SK-N-DZ (cell line): ENCODE results near the gene MAMDC2.

Source experiments
- DNase-seq: peaks from one replicate; pipeline ENCODE4 v3.0.0-alpha.2; 2015; ENCODE audit warnings: low spot score

MAMDC2 gene

DNA sequence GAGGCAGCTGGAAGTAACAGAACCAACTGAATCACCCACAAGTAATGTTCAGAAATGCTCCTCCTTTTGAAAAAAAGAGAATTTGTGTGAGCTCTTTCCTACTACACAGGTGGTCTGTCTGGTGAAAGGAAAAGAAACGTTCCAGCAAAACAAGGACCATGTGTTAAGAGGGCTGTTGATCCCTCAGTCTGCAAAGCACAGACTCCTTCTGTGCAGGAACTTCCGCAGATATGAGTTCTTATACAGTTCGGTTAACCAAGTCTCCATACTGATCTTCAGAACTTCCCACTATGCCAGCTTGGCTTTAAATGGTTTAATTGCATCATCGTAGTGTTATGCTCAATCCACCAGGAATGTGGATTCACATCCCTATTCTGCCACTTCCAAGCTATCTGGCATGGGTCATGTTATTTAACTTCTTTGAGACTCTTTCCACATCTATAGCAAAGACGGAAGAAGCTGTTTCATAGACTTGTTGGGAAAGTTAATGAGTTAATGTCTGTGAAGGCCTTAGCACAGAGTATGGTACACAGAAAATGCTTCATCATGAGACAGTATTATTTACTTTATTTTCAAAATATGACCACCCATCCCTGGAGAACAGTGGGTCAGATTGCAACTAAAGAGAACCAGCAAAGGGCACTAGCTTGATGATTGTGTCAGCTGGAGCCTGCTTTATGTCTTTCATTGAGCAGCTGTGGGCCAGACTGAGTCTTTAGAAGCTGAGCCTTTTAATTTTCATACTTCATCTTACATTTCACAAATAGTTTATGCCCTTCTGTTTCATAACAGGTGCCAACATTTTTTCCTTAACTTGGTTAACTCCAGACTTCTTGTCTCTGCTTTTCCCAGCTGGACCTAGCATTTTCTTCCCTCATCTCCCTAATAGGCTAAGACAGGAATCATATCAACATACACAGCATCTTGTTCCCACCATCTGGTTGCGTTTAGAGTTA, 89.9 kb downstream of the MAMDC2 start:
- DNase-seq, result peak; percentile 100

DNA sequence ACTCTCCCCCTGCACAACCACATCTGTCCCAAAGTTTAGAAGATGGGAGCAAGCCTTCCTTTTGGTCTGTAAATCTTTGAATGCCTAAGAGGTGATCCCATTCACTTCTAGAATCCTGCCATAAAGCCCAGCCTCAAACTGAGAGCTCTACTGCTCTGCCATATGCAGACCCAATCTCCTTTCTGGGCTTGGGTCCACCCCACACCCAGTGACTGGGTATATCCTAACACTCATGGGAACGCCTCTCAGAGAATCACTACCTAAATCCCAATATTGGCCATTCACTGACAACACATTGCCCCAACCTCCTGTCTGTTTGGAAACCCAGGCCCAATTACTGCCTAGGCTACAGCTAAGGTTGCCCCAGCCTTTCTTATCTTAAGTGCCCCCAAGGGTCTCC, 90.7 kb downstream of the MAMDC2 start:
- no peak for DNase-seq

GRCh38 chr9:70135176-70135575, 91.5 kb downstream of the MAMDC2 start:
- DNase-seq, result peak; percentile 65

DNA sequence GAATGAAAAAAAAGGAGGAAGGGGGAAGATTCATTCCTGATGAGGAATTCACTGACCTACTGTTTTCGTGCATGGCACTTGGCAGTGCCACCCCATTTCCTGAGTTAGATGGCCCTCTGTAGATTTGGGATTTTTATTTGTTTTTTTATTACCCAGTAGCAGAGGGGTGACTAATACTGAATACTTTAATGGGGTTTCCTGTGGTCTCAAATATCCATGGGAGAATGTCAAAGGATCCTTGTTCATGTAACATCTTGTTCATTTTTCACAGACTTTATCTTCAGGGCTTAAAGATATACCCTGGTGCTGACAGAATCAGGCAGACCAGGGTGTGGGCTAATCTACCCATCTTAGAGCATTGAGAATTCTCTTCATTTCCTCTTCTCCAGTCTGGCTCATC, 93.0 kb downstream of the MAMDC2 start:
- no peak for DNase-seq

- DNase-seq, result no peak
These were observed 93.9 kb downstream of the MAMDC2 start for GRCh38 chr9:70137577-70137976.

GRCh38 chr9:70142101-70142500, 98.5 kb downstream of the MAMDC2 start:
- no peak for DNase-seq

GRCh38 chr9:70143394-70144130, 99.9 kb downstream of the MAMDC2 start:
- no peak for DNase-seq

DNA sequence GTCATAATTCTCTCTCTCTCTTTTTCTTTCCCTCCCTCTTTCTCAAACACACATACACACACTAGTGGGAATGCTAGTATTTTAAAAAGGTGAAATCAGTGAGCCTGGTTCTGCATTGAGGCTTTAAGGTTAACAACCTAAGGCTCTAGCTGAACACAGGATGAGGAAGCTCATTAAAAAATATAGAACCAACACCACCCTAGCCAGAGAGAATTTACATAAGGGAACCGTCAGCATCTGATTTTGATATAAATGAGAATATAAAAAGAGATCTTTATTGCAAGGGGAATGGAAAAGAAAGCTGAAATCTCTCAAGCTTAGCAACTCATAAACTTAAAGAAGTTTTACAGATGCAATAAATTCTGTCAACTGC, 100.5 kb downstream of the MAMDC2 start:
- no peak for DNase-seq

DNA sequence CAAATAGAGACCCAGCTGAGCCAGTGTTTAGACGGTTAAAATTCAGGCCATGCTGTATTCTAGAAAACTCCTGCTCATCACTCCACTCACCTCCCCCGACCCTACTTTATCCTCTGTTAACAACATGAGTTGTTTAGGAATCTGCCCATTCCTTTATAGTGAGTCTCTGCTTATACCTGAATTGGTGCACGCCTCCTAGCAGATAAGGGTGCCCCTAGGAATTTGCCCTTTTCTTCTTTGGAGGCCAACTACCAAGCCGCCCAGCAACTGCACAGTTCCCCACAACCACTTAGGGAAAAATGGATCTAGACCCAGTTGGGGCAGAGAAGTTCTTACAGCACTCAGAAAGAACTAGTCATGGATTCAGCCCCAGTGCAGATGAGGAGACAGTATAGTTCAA, 102.3 kb downstream of the MAMDC2 start:
- no peak for DNase-seq

DNA sequence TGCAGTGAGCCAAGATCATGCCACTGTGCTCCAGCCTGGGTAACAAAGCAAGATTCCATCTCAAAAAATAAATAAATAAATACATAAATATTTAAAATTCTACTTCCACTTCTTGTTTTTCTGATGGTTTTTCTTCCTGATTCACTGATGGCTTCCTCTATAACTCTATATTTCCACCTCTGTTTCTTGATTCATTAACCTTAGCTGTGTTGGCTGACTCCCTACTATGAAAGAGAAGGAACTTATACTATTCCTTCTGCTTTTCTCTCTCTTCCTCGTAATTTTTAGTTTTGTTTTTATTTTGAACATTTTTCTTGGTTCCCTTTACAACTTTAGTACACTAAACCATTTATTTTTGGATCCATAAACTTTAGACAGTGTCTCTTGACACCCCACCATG, 103.5 kb downstream of the MAMDC2 start:
- no peak for DNase-seq

GRCh38 chr9:70147651-70148050, 104.0 kb downstream of the MAMDC2 start:
- DNase-seq, result no peak

DNA sequence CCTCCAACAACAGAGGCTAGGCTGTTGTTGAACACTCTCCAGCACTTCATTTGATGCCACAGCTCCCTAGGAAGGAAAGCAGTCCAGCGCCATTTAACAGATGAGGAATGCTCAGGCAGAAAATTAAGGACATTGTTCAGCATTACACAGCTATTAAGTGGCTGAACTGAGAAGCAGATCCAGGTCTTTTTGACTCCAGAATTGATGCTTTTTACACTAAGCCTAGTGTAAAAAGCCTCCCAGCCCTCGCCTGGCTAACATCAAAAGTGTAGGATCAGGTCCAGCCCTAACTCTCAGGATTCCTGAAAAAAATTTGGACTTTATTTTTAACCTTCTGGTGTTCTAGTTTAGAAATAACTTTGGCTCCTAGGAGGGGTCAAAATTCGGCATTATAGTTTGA, 108.7 kb downstream of the MAMDC2 start:
- DNase-seq, result no peak

- no peak for DNase-seq
These were observed 113.1 kb downstream of the MAMDC2 start for GRCh38 chr9:70156729-70157128.

DNA sequence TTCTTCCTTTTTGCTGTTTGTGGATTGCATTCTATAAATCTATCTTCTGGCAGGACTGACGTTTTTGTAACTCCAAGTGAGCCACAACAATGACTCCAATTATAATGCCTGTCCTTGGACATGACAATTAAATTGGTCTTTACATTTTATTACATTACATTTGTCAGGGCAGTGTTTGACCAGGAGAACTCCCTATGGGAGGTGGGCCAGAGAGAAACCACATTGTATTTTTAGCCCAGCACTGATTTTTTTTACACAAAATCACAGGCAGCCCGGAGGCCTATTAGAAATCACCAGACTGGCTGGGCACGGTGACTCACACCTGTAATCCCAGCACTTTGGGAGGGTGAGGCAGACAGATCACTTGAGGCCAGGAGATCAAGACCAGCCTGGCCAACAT, 116.0 kb downstream of the MAMDC2 start:
- DNase-seq, result no peak

GRCh38 chr9:70160686-70161600, 117.3 kb downstream of the MAMDC2 start:
- no peak for DNase-seq

- no peak for DNase-seq
These were observed 121.5 kb downstream of the MAMDC2 start for GRCh38 chr9:70165006-70165602.

DNA sequence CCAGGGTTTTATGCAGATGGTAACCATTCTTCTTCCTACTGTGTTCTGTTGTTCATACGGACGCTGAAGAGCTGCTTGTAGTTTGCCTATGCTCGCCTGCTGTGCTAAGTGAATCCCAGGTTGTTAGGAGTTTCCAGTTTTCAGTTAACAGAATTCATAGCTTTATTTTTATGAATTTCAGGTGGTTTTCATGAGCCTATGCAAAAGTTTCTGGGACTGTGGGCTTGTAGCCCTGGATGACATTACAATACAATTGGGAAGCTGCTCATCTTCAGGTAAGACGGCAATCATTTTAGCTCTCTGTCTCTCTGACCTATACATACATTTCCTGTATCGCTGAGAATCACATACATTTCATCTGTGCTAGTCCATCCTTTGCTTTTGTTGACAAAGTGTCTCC, 124.9 kb downstream of the MAMDC2 start:
- no peak for DNase-seq

- DNase-seq, result peak; percentile 58
These were observed 125.6 kb downstream of the MAMDC2 start for GRCh38 chr9:70169222-70169621.

DNA sequence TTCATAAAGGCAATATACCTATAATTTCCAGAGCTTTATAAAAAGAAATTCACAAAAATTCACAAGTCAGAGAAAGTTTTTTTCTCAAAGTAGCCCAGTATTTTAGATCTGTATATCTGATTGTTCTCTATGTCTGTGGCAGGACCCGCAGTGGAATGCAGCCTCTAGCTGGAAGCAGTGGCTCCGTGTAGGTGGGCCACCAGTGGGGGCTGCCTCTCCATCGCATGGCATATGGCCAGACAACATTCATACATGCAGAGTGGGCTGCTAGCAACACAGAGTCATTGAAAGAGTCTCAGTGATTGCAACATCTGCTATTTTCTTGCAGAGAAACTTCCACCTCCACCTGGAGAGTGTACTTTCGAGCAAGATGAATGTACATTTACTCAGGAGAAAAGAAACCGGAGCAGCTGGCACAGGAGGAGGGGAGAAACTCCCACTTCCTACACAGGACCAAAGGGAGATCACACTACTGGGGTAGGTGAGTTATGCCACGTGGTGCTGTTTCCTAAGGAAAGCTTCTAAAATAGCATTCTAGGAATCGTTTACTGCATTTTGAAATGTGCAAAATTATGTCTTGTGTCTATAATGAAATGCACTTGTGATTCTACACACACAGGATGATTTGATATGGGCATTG, 126.6 kb downstream of the MAMDC2 start:
- no peak for DNase-seq

DNA sequence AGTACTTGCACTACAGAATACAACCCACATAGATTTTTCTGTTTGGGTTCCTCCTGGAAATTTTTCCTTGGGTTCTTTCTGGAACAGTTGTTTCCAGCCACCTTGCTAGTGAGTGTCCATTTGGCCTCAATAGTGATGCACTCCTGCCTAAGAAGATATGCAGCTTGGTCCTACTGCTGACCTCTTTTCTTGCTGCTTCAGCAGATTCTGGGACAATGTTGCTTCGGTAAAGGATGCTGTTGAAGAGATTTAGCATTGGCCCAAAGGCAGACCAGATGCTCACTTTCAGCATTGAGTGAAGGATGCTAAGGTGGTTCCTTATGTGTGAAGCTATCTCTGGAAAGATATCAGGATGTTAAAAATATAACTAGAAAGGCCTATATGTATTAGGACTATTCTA, 128.9 kb downstream of the MAMDC2 start:
- no peak for DNase-seq

- DNase-seq, result peak; percentile 89
These were observed 133.5 kb downstream of the MAMDC2 start for GRCh38 chr9:70177121-70177520.
